HepG2 (cell line): ENCODE results near the gene FNDC3B. TPM values are rescaled to one million over a fixed set of nuclear protein-coding genes. Genes with fewer than 3 reads are reported as not detected.

Source experiments
- ATAC-seq: fragments of 200-7000 bp; cut with Tn5 transposase; 3 replicates; pipeline ENCODE4 v1.9.1; 2020; ENCODE audit warnings: mild to moderate bottlenecking, moderate library complexity
- BruUV-seq: library from RNA; stranded (reverse); fragments of 400-500 nt; replicated peaks from 2 replicates; lab custom pipeline; 2021; lab: Mats Ljungman, UMichigan
- CTCF ChIA-PET: fragments of 300-600 bp; formaldehyde crosslinking; extraction: SDS; loops from one replicate; lab custom pipeline; 2021; ENCODE audit warnings: low total read pairs, inconsistent platforms, low intra/inter-chr PET ratio; lab: Yijun Ruan, JAX
- POLR2A ChIA-PET: fragments of 350-600 bp; sonication (Branson Sonifier 250); formaldehyde crosslinking; loops from one replicate; lab custom pipeline; 2020; ENCODE audit warnings: antibody characterized with exemption, inconsistent platforms; lab: Yijun Ruan, JAX
- DNase-seq: peaks from one replicate; pipeline ENCODE4 v3.0.0-alpha.2; 2015; ENCODE audit warnings: low spot score
- FAIRE-seq: peaks from 3 replicates; lab custom pipeline; 2011; peaks lifted over from hg19 to GRCh38; lab: Jason Lieb, UNC
- H2AFZ ChIP-seq: one replicate; pipeline ENCODE4 v1.6.1; 2011; ENCODE audit warnings: low read length, inconsistent platforms
- H3K27ac ChIP-seq: fragments of 300-600 bp; 3 replicates; pipeline ENCODE4 v1.8.0; 2011; ENCODE audit warnings: mixed run types, mild to moderate bottlenecking, mixed read lengths, low read length, inconsistent platforms; ENCODE audit not compliant: insufficient read depth; ENCODE audit errors: extremely low read length
- H3K27me3 ChIP-seq, 2 experiments: fragments of 200-600 bp in 1 of 2; 2 replicates in 1 of 2; 3 replicates in 1 of 2; pipeline versions ENCODE4 v1.6.0 to v1.8.0; 2011; ENCODE audit warnings: low read length in 2 of 2, mild to moderate bottlenecking in 2 of 2, moderate library complexity in 2 of 2, inconsistent platforms in 1 of 2; ENCODE audit not compliant: insufficient read depth in 2 of 2, control insufficient read depth in 1 of 2
- H3K36me3 ChIP-seq, 2 experiments: fragments of 200-600 bp in 1 of 2; replicated peaks in 1 of 2; 2 replicates in 1 of 2; 3 replicates in 1 of 2; pipeline versions ENCODE4 v1.5.1 to v1.8.0; 2011; ENCODE audit warnings: low read length in 2 of 2, inconsistent platforms in 1 of 2; ENCODE audit not compliant: insufficient read depth in 2 of 2, control insufficient read depth in 1 of 2
- H3K4me1 ChIP-seq: 2 replicates; pipeline ENCODE4 v1.5.1; 2012; ENCODE audit warnings: low read length, inconsistent platforms; ENCODE audit not compliant: insufficient read depth
- H3K4me2 ChIP-seq: 2 replicates; pipeline ENCODE4 v1.6.0; 2011; ENCODE audit warnings: low read depth, low read length, inconsistent platforms
- H3K4me3 ChIP-seq, 3 experiments: fragments of 200-600 bp in 1 of 3; sonication (generic), shearing (Covaris generic) in 1 of 3; replicated peaks in 1 of 3; 2 replicates each; pipeline ENCODE4 v1.5.1; 2011 to 2016; ENCODE audit warnings: low read length in 3 of 3, inconsistent platforms in 2 of 3, low read depth in 2 of 3, mild to moderate bottlenecking in 2 of 3, control low read depth in 1 of 3, mixed read lengths in 1 of 3; ENCODE audit not compliant: insufficient read depth in 1 of 3
- H3K79me2 ChIP-seq: one replicate; pipeline ENCODE4 v1.6.1; 2011; ENCODE audit warnings: low read length, inconsistent platforms; ENCODE audit not compliant: insufficient read depth
- H3K9ac ChIP-seq: 2 replicates; pipeline ENCODE4 v1.6.0; 2011; ENCODE audit warnings: mild to moderate bottlenecking, low read depth, low read length, inconsistent platforms; ENCODE audit not compliant: insufficient read depth
- H3K9me3 ChIP-seq: 2 replicates; pipeline ENCODE4 v1.5.1; 2012; ENCODE audit warnings: mild to moderate bottlenecking, low read length
- H4K20me1 ChIP-seq: 2 replicates; pipeline ENCODE4 v1.6.0; 2011; ENCODE audit warnings: inconsistent platforms, mild to moderate bottlenecking, low read length, moderate library complexity; ENCODE audit not compliant: insufficient read depth
- HNRNPK ChIP-seq: fragments of 200-400 bp; formaldehyde crosslinking; IDR thresholded peaks from 2 replicates; pipeline ENCODE4 v1.6.1; 2018; ENCODE audit warnings: low read length, low read depth, moderate library complexity, mild to moderate bottlenecking; ENCODE audit not compliant: poor library complexity, severe bottlenecking
- POLR2A ChIP-seq, 2 experiments: IDR thresholded peaks; 2 replicates each; pipeline ENCODE4 v1.6.1; 2011; ENCODE audit warnings: low read depth in 2 of 2, low read length in 2 of 2, mild to moderate bottlenecking in 1 of 2, moderate library complexity in 1 of 2; ENCODE audit not compliant: insufficient read depth in 1 of 2
- RBM22 ChIP-seq: fragments of 200-400 bp; formaldehyde crosslinking; optimal IDR thresholded peaks from 2 replicates; pipeline ENCODE3; 2017; ENCODE audit warnings: mild to moderate bottlenecking, low read length, moderate library complexity
- YEATS4 ChIP-seq: sonication (generic); formaldehyde crosslinking; IDR thresholded peaks from 2 replicates; pipeline ENCODE4 v1.4.0; 2020; ENCODE audit warnings: missing genetic modification reagents, borderline replicate concordance
- ZFY ChIP-seq: sonication (generic); formaldehyde crosslinking; IDR thresholded peaks from 2 replicates; pipeline ENCODE4 v1.4.0; 2020; ENCODE audit warnings: missing genetic modification reagents
- ZNF160 ChIP-seq: sonication (generic); formaldehyde crosslinking; IDR thresholded peaks from 2 replicates; pipeline ENCODE4 v1.8.0; 2022; ENCODE audit warnings: mild to moderate bottlenecking, inconsistent platforms, missing genetic modification reagents
- ZNF20 ChIP-seq: sonication (generic); formaldehyde crosslinking; IDR thresholded peaks from 2 replicates; pipeline ENCODE4 v1.4.0; 2020; ENCODE audit warnings: mild to moderate bottlenecking, moderate library complexity, missing genetic modification reagents
- ZNF615 ChIP-seq: sonication (generic); formaldehyde crosslinking; IDR thresholded peaks from 2 replicates; pipeline ENCODE4 v1.5.0; 2020; ENCODE audit warnings: mild to moderate bottlenecking, missing genetic modification reagents, borderline replicate concordance
- ZNF800 ChIP-seq: sonication (generic); formaldehyde crosslinking; IDR thresholded peaks from 2 replicates; pipeline ENCODE4 v1.4.0; 2020; ENCODE audit warnings: missing genetic modification reagents
- WGBS: methylation state at CpG from one replicate; pipeline ENCODE4 v1.1.6; 2017; ENCODE audit warnings: low lambda C conversion rate; 5-methylcytosine and 5-hydroxymethylcytosine counted together
- in situ Hi-C: cut with HindIII; loops from 2 replicates; pipeline ENCODE4 v1.10.0; 2017; ENCODE audit warnings: low pct_unique_long_range_greater_than_20kb; ENCODE audit not compliant: extremely low pct_ligation_motif_present
- intact Hi-C: fragments of 100-400 bp; cut with micrococcal nuclease; formaldehyde crosslinking; loops from one replicate; pipeline ENCODE4 v1.10.0; 2022; ENCODE audit not compliant: unreplicated experiment
- polyA plus RNA-seq, 8 experiments: library from polyadenylated mRNA; depleted of rRNA in 3 of 8; stranded (reverse) in 7 of 8; unstranded in 1 of 8; fragments of >200 nt; fragmentation: Illumina TruSeq in 4 of 8; extraction: Trizol in 4 of 8; gene quantifications; 2 replicates each; pipeline versions ENCODE4 v1.2.1 to v1.2.3, GENCODE V29; 2011 to 2016; ENCODE audit warnings: low read depth in 4 of 8, missing spikeins in 1 of 8, mixed read lengths in 1 of 8; ENCODE audit not compliant: insufficient read depth in 1 of 8
- total RNA-seq, 5 experiments: library from RNA; depleted of rRNA; stranded (reverse); fragments of >200 nt; fragmentation: Illumina TruSeq; extraction: Trizol; gene quantifications; 2 replicates each; pipeline ENCODE4 v1.2.3, GENCODE V29; 2016; ENCODE audit warnings: low read depth in 1 of 5
- TF ChIP-seq, protein P1 (sequence below): sonication (generic); formaldehyde crosslinking; IDR thresholded peaks from 2 replicates; pipeline ENCODE4 v1.9.0; 2022; ENCODE audit warnings: low read depth, missing genetic modification reagents
- TF ChIP-seq, protein P2 (sequence below): sonication (generic); formaldehyde crosslinking; IDR thresholded peaks from 2 replicates; pipeline ENCODE4 v1.4.0; 2020; ENCODE audit warnings: missing genetic modification reagents

FNDC3B gene
- total and polyA plus RNA-seq, 2 of the 13 experiments (the other 11 are each of a cell fraction or from before 2014, with no cell fraction given), result 74.8 to 103 TPM

DNA sequence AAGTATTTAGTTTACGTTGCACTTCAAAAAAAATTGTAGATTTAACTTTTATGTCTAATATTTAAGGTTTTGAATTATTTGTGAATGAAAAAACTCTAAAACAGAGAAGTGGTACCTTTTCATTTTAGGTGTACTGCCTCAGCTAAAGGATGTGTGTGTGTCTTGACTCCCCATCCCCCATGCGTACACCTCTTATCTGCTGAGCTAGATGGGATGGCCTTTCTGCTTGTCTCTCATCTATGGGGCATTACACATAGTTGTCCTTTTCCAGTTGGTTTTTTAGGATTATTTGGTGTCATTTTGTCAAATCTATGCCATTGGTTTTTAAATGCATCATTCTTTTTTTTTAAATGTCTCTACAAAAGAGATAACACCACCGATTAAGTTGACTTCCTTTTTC is 110.9 kb downstream of the FNDC3B start:
- no peak overlapping the region for H3K27ac ChIP-seq
- DNase-seq (no peak), FAIRE-seq (no peak), ATAC-seq (no peak)
- POLR2A ChIA-PET, result no interaction called here
- H2AFZ ChIP-seq, result no peak overlapping the region
- H3K9me3 ChIP-seq, result no peaks in the 10 kb centered on the region
- intact Hi-C loops, result no loop called here
- 95% methylated on average over 3 of the region's 3 CpGs for WGBS
- TF ChIP-seq, protein P1, sequence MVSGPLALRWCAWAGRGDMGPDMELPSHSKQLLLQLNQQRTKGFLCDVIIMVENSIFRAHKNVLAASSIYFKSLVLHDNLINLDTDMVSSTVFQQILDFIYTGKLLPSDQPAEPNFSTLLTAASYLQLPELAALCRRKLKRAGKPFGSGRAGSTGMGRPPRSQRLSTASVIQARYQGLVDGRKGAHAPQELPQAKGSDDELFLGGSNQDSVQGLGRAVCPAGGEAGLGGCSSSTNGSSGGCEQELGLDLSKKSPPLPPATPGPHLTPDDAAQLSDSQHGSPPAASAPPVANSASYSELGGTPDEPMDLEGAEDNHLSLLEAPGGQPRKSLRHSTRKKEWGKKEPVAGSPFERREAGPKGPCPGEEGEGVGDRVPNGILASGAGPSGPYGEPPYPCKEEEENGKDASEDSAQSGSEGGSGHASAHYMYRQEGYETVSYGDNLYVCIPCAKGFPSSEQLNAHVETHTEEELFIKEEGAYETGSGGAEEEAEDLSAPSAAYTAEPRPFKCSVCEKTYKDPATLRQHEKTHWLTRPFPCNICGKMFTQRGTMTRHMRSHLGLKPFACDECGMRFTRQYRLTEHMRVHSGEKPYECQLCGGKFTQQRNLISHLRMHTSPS (CRISPR knock-in tag), result no peak
- TF ChIP-seq RBM22 (peak; percentile 97), ZNF20 (CRISPR knock-in tag) (no peak)
- TF ChIP-seq, all 625 proteins: peak for 1
- H3K79me2 ChIP-seq, result peaks cover 99% of the 10 kb centered on the region
- H3K9ac ChIP-seq, result no peak overlapping the region
- peaks cover 98% of the 10 kb centered on the region for H4K20me1 ChIP-seq
- no TSS peak for BruUV-seq
- no peak overlapping the region for H3K4me3 ChIP-seq
- H3K36me3 ChIP-seq, result peaks cover 11 to 49% of the 10 kb centered on the region in 2 experiments
- H3K4me1 ChIP-seq, result peaks cover 97% of the 10 kb centered on the region
- in situ Hi-C loops, result no loop called here
- H3K27me3 ChIP-seq, result no peaks in the 10 kb centered on the region
- no peak overlapping the region for H3K4me2 ChIP-seq
- CTCF ChIA-PET, result no interaction called here

- ChIA-PET CTCF (no interaction called here), POLR2A (no interaction called here)
- WGBS, result 76% methylated on average over 5 of the region's 5 CpGs
- no peaks in the 10 kb centered on the region for H3K27me3 ChIP-seq
- H3K9me3 ChIP-seq, result no peaks in the 10 kb centered on the region
- H3K4me1 ChIP-seq, result peaks cover 99% of the 10 kb centered on the region
- ATAC-seq, result no peak
- no peak overlapping the region for H2AFZ ChIP-seq
- H4K20me1 ChIP-seq, result peaks cover 98% of the 10 kb centered on the region
- H3K27ac ChIP-seq, result peak overlapping the region; percentile 19
- no peak for DNase-seq
- no peak overlapping the region for H3K4me3 ChIP-seq
- intact Hi-C loops, result no loop called here
- in situ Hi-C loops, result no loop called here
- no TSS peak for BruUV-seq
- no peak for FAIRE-seq
- H3K9ac ChIP-seq, result no peak overlapping the region
- H3K79me2 ChIP-seq, result peaks cover 100% of the 10 kb centered on the region
- H3K4me2 ChIP-seq, result no peak overlapping the region
- H3K36me3 ChIP-seq, result peaks cover 11 to 48% of the 10 kb centered on the region in 2 experiments
- TF ChIP-seq ZNF800 (CRISPR knock-in tag), result no peak
- no peak for TF ChIP-seq ZFY
- TF ChIP-seq, protein P2, sequence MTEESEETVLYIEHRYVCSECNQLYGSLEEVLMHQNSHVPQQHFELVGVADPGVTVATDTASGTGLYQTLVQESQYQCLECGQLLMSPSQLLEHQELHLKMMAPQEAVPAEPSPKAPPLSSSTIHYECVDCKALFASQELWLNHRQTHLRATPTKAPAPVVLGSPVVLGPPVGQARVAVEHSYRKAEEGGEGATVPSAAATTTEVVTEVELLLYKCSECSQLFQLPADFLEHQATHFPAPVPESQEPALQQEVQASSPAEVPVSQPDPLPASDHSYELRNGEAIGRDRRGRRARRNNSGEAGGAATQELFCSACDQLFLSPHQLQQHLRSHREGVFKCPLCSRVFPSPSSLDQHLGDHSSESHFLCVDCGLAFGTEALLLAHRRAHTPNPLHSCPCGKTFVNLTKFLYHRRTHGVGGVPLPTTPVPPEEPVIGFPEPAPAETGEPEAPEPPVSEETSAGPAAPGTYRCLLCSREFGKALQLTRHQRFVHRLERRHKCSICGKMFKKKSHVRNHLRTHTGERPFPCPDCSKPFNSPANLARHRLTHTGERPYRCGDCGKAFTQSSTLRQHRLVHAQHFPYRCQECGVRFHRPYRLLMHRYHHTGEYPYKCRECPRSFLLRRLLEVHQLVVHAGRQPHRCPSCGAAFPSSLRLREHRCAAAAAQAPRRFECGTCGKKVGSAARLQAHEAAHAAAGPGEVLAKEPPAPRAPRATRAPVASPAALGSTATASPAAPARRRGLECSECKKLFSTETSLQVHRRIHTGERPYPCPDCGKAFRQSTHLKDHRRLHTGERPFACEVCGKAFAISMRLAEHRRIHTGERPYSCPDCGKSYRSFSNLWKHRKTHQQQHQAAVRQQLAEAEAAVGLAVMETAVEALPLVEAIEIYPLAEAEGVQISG, result no peak
- no peak for TF ChIP-seq ZNF615 (CRISPR knock-in tag)
- TF ChIP-seq ZNF160 (CRISPR knock-in tag), result no peak
- TF ChIP-seq YEATS4 (CRISPR knock-in tag), result no peak
- no peak for TF ChIP-seq POLR2A (IDR thresholded peaks at IDR 0.05; ENCODE audit: insufficient read depth in 1 of 2, low read depth in 2 of 2, low read length in 2 of 2)
- TF ChIP-seq HNRNPK, result peak; percentile 71
Measured at GRCh38 chr3:172150913-172151650, 111.7 kb downstream of the FNDC3B start.
